Neuronal stem cell (in vitro differentiated cells): ENCODE measurements around the gene CCDC157.

Experiments
- DNase-seq: peaks from one replicate; pipeline ENCODE4 v3.0.0-alpha.2; 2013; ENCODE audit warnings: low spot score
- H2AFZ ChIP-seq: one replicate; pipeline ENCODE4 v1.6.1; 2013; ENCODE audit warnings: mild to moderate bottlenecking, low read length, inconsistent platforms
- H2AK5ac ChIP-seq: 2 replicates; pipeline ENCODE4 v1.6.1; 2013; ENCODE audit warnings: low read depth, mild to moderate bottlenecking, inconsistent platforms, low read length, moderate library complexity, mixed read lengths
- H2BK120ac ChIP-seq: 2 replicates; pipeline ENCODE4 v1.6.1; 2013; ENCODE audit warnings: low read depth, mild to moderate bottlenecking, inconsistent platforms, low read length, moderate library complexity, mixed read lengths
- H2BK12ac ChIP-seq: one replicate; pipeline ENCODE4 v1.6.1; 2013; ENCODE audit warnings: low read length, inconsistent platforms
- H2BK15ac ChIP-seq: 2 replicates; pipeline ENCODE4 v1.6.1; 2013; ENCODE audit warnings: mild to moderate bottlenecking, low read length, inconsistent platforms, mixed read lengths
- H2BK5ac ChIP-seq: one replicate; pipeline ENCODE4 v1.6.1; 2013; ENCODE audit warnings: inconsistent platforms, mild to moderate bottlenecking, low read length, moderate library complexity
- H3K14ac ChIP-seq: one replicate; pipeline ENCODE4 v1.6.1; 2013; ENCODE audit warnings: low read length, inconsistent platforms
- H3K18ac ChIP-seq: 2 replicates; pipeline ENCODE4 v1.6.1; 2013; ENCODE audit warnings: low read length, inconsistent platforms
- H3K23ac ChIP-seq: 2 replicates; pipeline ENCODE4 v1.6.1; 2013; ENCODE audit warnings: low read depth, mild to moderate bottlenecking, mixed read lengths, low read length, inconsistent platforms; ENCODE audit not compliant: poor library complexity
- H3K27ac ChIP-seq: replicated peaks from 3 replicates; pipeline ENCODE4 v1.5.1; 2013; ENCODE audit warnings: low read length, inconsistent platforms
- H3K27me3 ChIP-seq, 3 experiments: 2 replicates each; pipeline ENCODE4 v1.6.1; 2013; ENCODE audit warnings: low read length in 3 of 3, mild to moderate bottlenecking in 2 of 3, inconsistent platforms in 1 of 3, low read depth in 1 of 3, mixed read lengths in 1 of 3, moderate library complexity in 1 of 3; ENCODE audit not compliant: control insufficient read depth in 3 of 3, insufficient read depth in 3 of 3
- H3K36me3 ChIP-seq, 2 donors: replicated peaks in 1 of 2; 2 replicates each; pipeline ENCODE4 v1.6.1; 2013; ENCODE audit warnings: low read length in 2 of 2; ENCODE audit not compliant: control insufficient read depth in 2 of 2, insufficient read depth in 2 of 2
- H3K4ac ChIP-seq: 2 replicates; pipeline ENCODE4 v1.6.1; 2013; ENCODE audit warnings: inconsistent platforms, mild to moderate bottlenecking, low read length, moderate library complexity
- H3K4me1 ChIP-seq, 2 donors: 1 replicate in 1 of 2; 2 replicates in 1 of 2; pipeline ENCODE4 v1.6.1; 2013; ENCODE audit warnings: low read length in 2 of 2, low read depth in 1 of 2; ENCODE audit not compliant: control insufficient read depth in 2 of 2, insufficient read depth in 1 of 2
- H3K4me2 ChIP-seq: one replicate; pipeline ENCODE4 v1.6.1; 2013; ENCODE audit warnings: mild to moderate bottlenecking, low read length, inconsistent platforms; ENCODE audit not compliant: insufficient read depth, poor library complexity, severe bottlenecking
- H3K4me3 ChIP-seq, 2 donors: 2 replicates each; pipeline ENCODE4 v1.5.1; 2013; ENCODE audit warnings: low read length in 2 of 2, mild to moderate bottlenecking in 2 of 2, inconsistent platforms in 1 of 2, moderate library complexity in 1 of 2
- H3K79me1 ChIP-seq: one replicate; pipeline ENCODE4 v1.6.1; 2013; ENCODE audit warnings: low read depth, mild to moderate bottlenecking, inconsistent platforms, low read length, moderate library complexity
- H3K9ac ChIP-seq: one replicate; pipeline ENCODE4 v1.6.1; 2013; ENCODE audit warnings: mild to moderate bottlenecking, low read depth, low read length, inconsistent platforms; ENCODE audit not compliant: poor library complexity
- H3K9me3 ChIP-seq, 2 donors: replicated peaks in 1 of 2; 2 replicates each; pipeline versions ENCODE3 to v1.6.1; 2013; ENCODE audit warnings: low read length in 2 of 2, mild to moderate bottlenecking in 2 of 2, inconsistent platforms in 1 of 2, low read depth in 1 of 2, mixed read lengths in 1 of 2, moderate library complexity in 1 of 2; ENCODE audit not compliant: control insufficient read depth in 2 of 2, insufficient read depth in 1 of 2
- H4K8ac ChIP-seq: one replicate; pipeline ENCODE4 v1.6.1; 2013; ENCODE audit warnings: low read depth, mild to moderate bottlenecking, inconsistent platforms, low read length, moderate library complexity
- H4K91ac ChIP-seq: one replicate; pipeline ENCODE4 v1.6.1; 2013; ENCODE audit warnings: low read length, low read depth, mild to moderate bottlenecking, inconsistent platforms; ENCODE audit not compliant: poor library complexity
- WGBS, 2 donors: extraction: QIAGEN DNeasy Blood & Tissue Kit; methylation state at CpG; one replicate each; pipeline ENCODE4 v1.1.7; 2013; ENCODE audit warnings: missing lambda C conversion rate in 2 of 2, mixed read lengths in 1 of 2; ENCODE audit not compliant: insufficient read length in 2 of 2, insufficient replicate concordance in 1 of 2; ENCODE audit errors: extremely low coverage in 2 of 2; 5-methylcytosine and 5-hydroxymethylcytosine counted together

The CCDC157 gene

DNA sequence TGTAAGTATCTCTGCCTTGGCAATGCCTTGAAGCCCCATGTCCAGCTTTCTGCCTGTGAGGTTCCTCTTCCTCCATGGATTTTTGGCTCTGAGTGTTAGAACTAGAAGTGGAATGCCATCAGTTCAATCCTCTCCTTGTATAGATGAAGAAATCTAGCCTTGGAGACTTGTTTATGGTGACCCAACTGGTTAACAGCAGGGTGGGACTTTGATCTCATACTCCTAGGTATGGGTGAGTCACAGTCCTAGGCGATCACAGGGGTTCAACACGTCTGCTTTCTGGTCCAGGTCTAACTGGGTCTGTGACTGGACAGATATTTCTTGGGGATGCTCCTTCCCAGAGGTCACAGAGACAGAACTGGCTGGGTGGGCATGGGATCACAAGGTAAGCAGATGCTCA lies 59.6 kb downstream of the CCDC157 start:
- no peak overlapping the region for H3K4ac ChIP-seq
- H3K4me1 ChIP-seq = peaks cover 0 to 9% of the 10 kb centered on the region in 2 donors
- H2BK120ac ChIP-seq = no peak overlapping the region
- no peaks in the 10 kb centered on the region for H3K27me3 ChIP-seq
- H3K79me1 ChIP-seq = no peaks in the 10 kb centered on the region
- H4K8ac ChIP-seq = no peak overlapping the region
- H3K4me3 ChIP-seq = no peak overlapping the region
- H3K27ac ChIP-seq = no peak overlapping the region
- H2BK5ac ChIP-seq = no peak overlapping the region
- H3K9me3 ChIP-seq = no peaks in the 10 kb centered on the region
- no peak overlapping the region for H3K9ac ChIP-seq
- peaks cover 4 to 50% of the 10 kb centered on the region in 2 donors for H3K36me3 ChIP-seq
- H3K4me2 ChIP-seq = no peak overlapping the region
- no peak overlapping the region for H2AFZ ChIP-seq
- no CpG with 5 or more reads among the region's 2 CpGs for WGBS, 2 donors
- no peak overlapping the region for H4K91ac ChIP-seq
- DNase-seq = no peak
- no peak overlapping the region for H3K23ac ChIP-seq
- no peak overlapping the region for H2AK5ac ChIP-seq
- H3K14ac ChIP-seq = no peak overlapping the region
- no peak overlapping the region for H3K18ac ChIP-seq
- H2BK15ac ChIP-seq = no peak overlapping the region
- no peak overlapping the region for H2BK12ac ChIP-seq

GRCh38 chr22:30416837-30417236 lies 60.0 kb downstream of the CCDC157 start:
- Histone ChIP-seq H2BK12ac (no peak overlapping the region), H3K18ac (no peak overlapping the region), H2AK5ac (no peak overlapping the region), H3K9ac (no peak overlapping the region), H3K9me3 (no peaks in the 10 kb centered on the region), H2BK5ac (no peak overlapping the region), H2BK15ac (no peak overlapping the region), H3K14ac (no peak overlapping the region), H3K27me3 (no peaks in the 10 kb centered on the region), H3K79me1 (no peaks in the 10 kb centered on the region), H3K4me3 (no peak overlapping the region), H2BK120ac (no peak overlapping the region), H4K91ac (no peak overlapping the region), H4K8ac (no peak overlapping the region), H3K4me1 (peaks cover 0 to 13% of the 10 kb centered on the region in 2 donors), H3K4me2 (no peak overlapping the region), H3K36me3 (peaks cover 4 to 52% of the 10 kb centered on the region in 2 donors), H3K27ac (no peak overlapping the region), H3K4ac (no peak overlapping the region), H3K23ac (no peak overlapping the region), H2AFZ (no peak overlapping the region)
- no peak for DNase-seq
- no CpG with 5 or more reads among the region's 1 CpG for WGBS, 2 donors

- Histone ChIP-seq H3K14ac (no peak overlapping the region), H3K36me3 (peaks cover 4 to 41% of the 10 kb centered on the region in 2 donors), H3K27ac (no peak overlapping the region), H2AFZ (no peak overlapping the region), H2BK5ac (no peak overlapping the region), H2BK15ac (no peak overlapping the region), H3K23ac (no peak overlapping the region), H3K79me1 (no peaks in the 10 kb centered on the region), H3K18ac (no peak overlapping the region), H3K4me3 (no peak overlapping the region), H3K9me3 (no peaks in the 10 kb centered on the region), H3K4me2 (no peak overlapping the region), H4K91ac (no peak overlapping the region), H2AK5ac (no peak overlapping the region), H4K8ac (no peak overlapping the region), H3K4ac (no peak overlapping the region), H3K27me3 (no peaks in the 10 kb centered on the region), H2BK120ac (no peak overlapping the region), H2BK12ac (no peak overlapping the region), H3K4me1 (peaks cover 16 to 32% of the 10 kb centered on the region in 2 donors), H3K9ac (no peak overlapping the region)
- no CpG with 5 or more reads among the region's 6 CpGs for WGBS, 2 donors
- no peak for DNase-seq
Observed at GRCh38 chr22:30420347-30421125, 63.7 kb downstream of the CCDC157 start.

DNA sequence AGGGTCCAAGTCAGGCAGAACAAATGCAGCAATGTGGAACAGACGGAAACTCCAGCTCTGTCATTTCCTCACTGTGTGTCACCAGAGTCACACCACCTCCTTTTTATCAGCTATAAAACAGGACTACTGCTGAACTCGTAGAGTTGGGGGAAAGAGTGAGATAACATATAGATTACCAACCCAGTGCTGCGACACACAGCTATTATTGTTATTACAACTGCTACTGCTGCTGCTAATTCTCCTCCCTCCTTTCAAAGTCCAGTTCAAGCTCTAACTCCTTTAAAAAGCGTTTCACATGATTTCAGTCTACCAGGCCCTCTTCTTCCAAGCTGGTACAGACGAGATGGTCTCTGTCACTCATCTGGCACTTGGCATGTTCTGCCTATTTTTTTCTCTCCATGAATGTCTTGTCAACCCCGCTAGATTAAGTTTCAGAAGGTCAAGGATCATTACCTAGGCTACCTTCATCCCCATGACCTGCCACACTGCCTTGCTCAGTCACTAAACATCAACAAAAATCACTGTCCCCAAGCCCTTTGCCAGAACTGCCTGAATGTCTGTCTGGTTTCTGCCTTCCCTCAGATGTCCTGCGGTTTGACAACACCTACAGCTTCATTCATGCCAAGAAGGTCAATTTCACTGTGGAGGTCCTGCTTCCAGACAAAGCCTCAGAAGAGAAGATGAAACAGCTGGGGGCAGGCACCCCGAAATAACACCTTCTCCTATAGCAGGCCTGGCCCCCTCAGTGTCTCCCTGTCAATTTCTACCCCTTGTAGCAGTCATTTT lies 65.1 kb downstream of the CCDC157 start:
- peaks cover 21 to 40% of the 10 kb centered on the region in 2 donors for H3K4me1 ChIP-seq
- peaks cover 0 to 27% of the 10 kb centered on the region in 2 donors for H3K36me3 ChIP-seq
- no peak overlapping the region for H3K27ac ChIP-seq
- no peak overlapping the region for H2BK15ac ChIP-seq
- no peak overlapping the region for H3K14ac ChIP-seq
- no peak overlapping the region for H3K18ac ChIP-seq
- peaks cover 2% of the 10 kb centered on the region for H3K79me1 ChIP-seq
- no peaks in the 10 kb centered on the region for H3K27me3 ChIP-seq
- no peak overlapping the region for H2BK5ac ChIP-seq
- no peak overlapping the region for H3K4me2 ChIP-seq
- no peaks in the 10 kb centered on the region for H3K9me3 ChIP-seq
- H4K8ac ChIP-seq = no peak overlapping the region
- WGBS, 2 donors = no CpG with 5 or more reads among the region's 8 CpGs
- no peak overlapping the region for H2BK12ac ChIP-seq
- no peak overlapping the region for H3K23ac ChIP-seq
- H3K4ac ChIP-seq = no peak overlapping the region
- H2AFZ ChIP-seq = no peak overlapping the region
- no peak overlapping the region for H2AK5ac ChIP-seq
- no peak overlapping the region for H3K9ac ChIP-seq
- no peak overlapping the region for H2BK120ac ChIP-seq
- peak overlapping the region in 1 of 2 donors; percentile 84 for H3K4me3 ChIP-seq
- no peak for DNase-seq
- no peak overlapping the region for H4K91ac ChIP-seq
